Panc1 (cell line): ENCODE measurements around the gene CDKN2AIP.

ENCODE experiments used
- CTCF ChIP-seq: fragments of 450-650 bp; IDR thresholded peaks from 2 replicates; pipeline ENCODE4 v1.5.1; 2017; ENCODE audit warnings: mild to moderate bottlenecking
- POLR2AphosphoS5 ChIP-seq: IDR thresholded peaks from 2 replicates; pipeline ENCODE4 v1.6.1; 2012; ENCODE audit warnings: mild to moderate bottlenecking, low read depth, low read length, moderate library complexity
- REST ChIP-seq, 2 experiments: IDR thresholded peaks; 2 replicates each; pipeline ENCODE4 v1.6.1; 2011 to 2012; ENCODE audit warnings: low read depth in 2 of 2, control low read depth in 1 of 2, low read length in 1 of 2, mild to moderate bottlenecking in 1 of 2, moderate library complexity in 1 of 2; ENCODE audit not compliant: insufficient read depth in 1 of 2
- SIN3A ChIP-seq: IDR thresholded peaks from 2 replicates; pipeline ENCODE4 v1.6.1; 2012; ENCODE audit warnings: low read depth, mild to moderate bottlenecking, low read length, moderate library complexity, borderline replicate concordance; ENCODE audit not compliant: insufficient read depth
- TCF7L2 ChIP-seq: IDR thresholded peaks from 2 replicates; pipeline ENCODE4 v1.6.1; 2011; ENCODE audit warnings: mild to moderate bottlenecking, low read depth, low read length, inconsistent platforms

GRCh38 chr4:183409934-183410333, 34.5 kb upstream of the CDKN2AIP start:
- TF ChIP-seq REST (IDR thresholded peaks at IDR 0.05; ENCODE audit: insufficient read depth in 1 of 2, low read depth in 2 of 2, low read length in 1 of 2) = no peak
- no peak for TF ChIP-seq CTCF
- TF ChIP-seq POLR2AphosphoS5 = no peak
- TF ChIP-seq SIN3A = no peak
- no peak for TF ChIP-seq TCF7L2
